ENCODE results near the gene DOCK2. TPM values are rescaled to one million over a fixed set of nuclear protein-coding genes. Genes with fewer than 3 reads are reported as not detected.

Gene DOCK2
- polyA plus RNA-seq, 1 experiment = 1.6 TPM

GRCh38 chr5:169697511-169697890 lies 60.4 kb downstream of the DOCK2 start:
- Histone ChIP-seq H3K27me3 (ENCODE audit: control insufficient read depth, insufficient read depth, low read length) (no peaks in the 10 kb centered on the region), H3K27ac (ENCODE audit: low read depth, low read length) (peak overlapping the region; percentile 39), H3K4me3 (ENCODE audit: low read depth, low read length) (no peak overlapping the region), H3K9me3 (ENCODE audit: control insufficient read depth, insufficient read depth, low read length) (no peaks in the 10 kb centered on the region)
- ChIA-PET CTCF (interaction anchor here (1.3 kb wide), 1 partner anchor 373 kb away, joined by 4 read pairs; no protein-coding TSS in a partner anchor), POLR2A (no interaction called here)
- TF ChIP-seq, protein P1, sequence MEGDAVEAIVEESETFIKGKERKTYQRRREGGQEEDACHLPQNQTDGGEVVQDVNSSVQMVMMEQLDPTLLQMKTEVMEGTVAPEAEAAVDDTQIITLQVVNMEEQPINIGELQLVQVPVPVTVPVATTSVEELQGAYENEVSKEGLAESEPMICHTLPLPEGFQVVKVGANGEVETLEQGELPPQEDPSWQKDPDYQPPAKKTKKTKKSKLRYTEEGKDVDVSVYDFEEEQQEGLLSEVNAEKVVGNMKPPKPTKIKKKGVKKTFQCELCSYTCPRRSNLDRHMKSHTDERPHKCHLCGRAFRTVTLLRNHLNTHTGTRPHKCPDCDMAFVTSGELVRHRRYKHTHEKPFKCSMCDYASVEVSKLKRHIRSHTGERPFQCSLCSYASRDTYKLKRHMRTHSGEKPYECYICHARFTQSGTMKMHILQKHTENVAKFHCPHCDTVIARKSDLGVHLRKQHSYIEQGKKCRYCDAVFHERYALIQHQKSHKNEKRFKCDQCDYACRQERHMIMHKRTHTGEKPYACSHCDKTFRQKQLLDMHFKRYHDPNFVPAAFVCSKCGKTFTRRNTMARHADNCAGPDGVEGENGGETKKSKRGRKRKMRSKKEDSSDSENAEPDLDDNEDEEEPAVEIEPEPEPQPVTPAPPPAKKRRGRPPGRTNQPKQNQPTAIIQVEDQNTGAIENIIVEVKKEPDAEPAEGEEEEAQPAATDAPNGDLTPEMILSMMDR (IDR thresholded peaks at IDR 0.05; ENCODE audit: low read depth, low read length) = no peak
- DNase-seq (ENCODE audit: low read depth, low spot score) = no peak

GRCh38 chr5:169697976-169698375 lies 60.9 kb downstream of the DOCK2 start:
- ChIA-PET POLR2A (no interaction called here), CTCF (interaction anchor here (0.8 to 1.3 kb wide), 2 partner anchors 373 to 402 kb away, joined by 3 to 4 read pairs; no protein-coding TSS in a partner anchor)
- Histone ChIP-seq H3K27me3 (ENCODE audit: control insufficient read depth, insufficient read depth, low read length) (no peaks in the 10 kb centered on the region), H3K27ac (ENCODE audit: low read depth, low read length) (no peak overlapping the region), H3K4me3 (ENCODE audit: low read depth, low read length) (no peak overlapping the region), H3K9me3 (ENCODE audit: control insufficient read depth, insufficient read depth, low read length) (no peaks in the 10 kb centered on the region)
- TF ChIP-seq, protein P1 (IDR thresholded peaks at IDR 0.05; ENCODE audit: low read depth, low read length) = no peak
- DNase-seq (ENCODE audit: low read depth, low spot score) = no peak

GRCh38 chr5:169700611-169701010 lies 63.5 kb downstream of the DOCK2 start:
- Histone ChIP-seq H3K9me3 (ENCODE audit: control insufficient read depth, insufficient read depth, low read length) (no peaks in the 10 kb centered on the region), H3K4me3 (ENCODE audit: low read depth, low read length) (no peak overlapping the region), H3K27ac (ENCODE audit: low read depth, low read length) (no peak overlapping the region), H3K27me3 (ENCODE audit: control insufficient read depth, insufficient read depth, low read length) (no peaks in the 10 kb centered on the region)
- TF ChIP-seq, protein P1 (IDR thresholded peaks at IDR 0.05; ENCODE audit: low read depth, low read length) = no peak
- ChIA-PET POLR2A (no interaction called here), CTCF (interaction anchor here (0.6 to 4.3 kb wide), 12 partner anchors 9 to 371 kb away, joined by 3 to 67 read pairs (median 4); no protein-coding TSS in a partner anchor)
- no peak for DNase-seq (ENCODE audit: low read depth, low spot score)

DNA sequence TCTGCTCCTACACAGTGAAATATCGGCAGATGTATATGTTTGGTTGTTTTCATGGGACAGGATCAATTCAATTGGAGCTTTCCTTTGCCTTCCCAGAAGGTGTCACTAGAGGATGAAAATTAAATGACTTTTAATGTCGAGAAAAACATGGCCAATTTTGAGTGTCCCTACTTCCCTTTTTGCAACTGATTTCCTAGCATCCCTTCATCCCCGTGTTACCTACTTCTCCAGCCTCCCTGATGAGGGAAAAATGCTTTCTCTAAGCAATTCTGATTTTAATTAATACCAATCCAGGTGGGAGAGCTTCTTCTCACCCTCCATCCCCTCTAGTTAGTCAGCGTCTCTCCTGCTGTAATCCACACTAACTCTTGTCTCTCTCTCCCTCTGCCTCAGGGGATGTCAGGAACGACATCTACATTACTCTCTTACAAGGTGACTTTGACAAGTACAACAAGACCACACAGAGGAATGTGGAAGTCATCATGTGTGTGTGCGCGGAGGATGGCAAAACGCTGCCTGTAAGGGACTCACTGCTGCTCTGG lies 64.9 kb downstream of the DOCK2 start:
- no peak overlapping the region for H3K27ac ChIP-seq (ENCODE audit: low read depth, low read length)
- no peak for DNase-seq (ENCODE audit: low read depth, low spot score)
- ChIA-PET CTCF (interaction anchor here (0.6 to 4.3 kb wide), 48 partner anchors 10 to 719 kb away, joined by 3 to 67 read pairs (median 4); no protein-coding TSS in a partner anchor), POLR2A (interaction anchor here (1.0 kb wide), 1 partner anchor 278 kb away, joined by 4 read pairs; the partner anchor contains the start of gene INSYN2B)
- H3K9me3 ChIP-seq (ENCODE audit: control insufficient read depth, insufficient read depth, low read length) = no peaks in the 10 kb centered on the region
- H3K27me3 ChIP-seq (ENCODE audit: control insufficient read depth, insufficient read depth, low read length) = no peaks in the 10 kb centered on the region
- TF ChIP-seq, protein P1 (IDR thresholded peaks at IDR 0.05; ENCODE audit: low read depth, low read length) = peak; percentile 67
- H3K4me3 ChIP-seq (ENCODE audit: low read depth, low read length) = no peak overlapping the region

DNA sequence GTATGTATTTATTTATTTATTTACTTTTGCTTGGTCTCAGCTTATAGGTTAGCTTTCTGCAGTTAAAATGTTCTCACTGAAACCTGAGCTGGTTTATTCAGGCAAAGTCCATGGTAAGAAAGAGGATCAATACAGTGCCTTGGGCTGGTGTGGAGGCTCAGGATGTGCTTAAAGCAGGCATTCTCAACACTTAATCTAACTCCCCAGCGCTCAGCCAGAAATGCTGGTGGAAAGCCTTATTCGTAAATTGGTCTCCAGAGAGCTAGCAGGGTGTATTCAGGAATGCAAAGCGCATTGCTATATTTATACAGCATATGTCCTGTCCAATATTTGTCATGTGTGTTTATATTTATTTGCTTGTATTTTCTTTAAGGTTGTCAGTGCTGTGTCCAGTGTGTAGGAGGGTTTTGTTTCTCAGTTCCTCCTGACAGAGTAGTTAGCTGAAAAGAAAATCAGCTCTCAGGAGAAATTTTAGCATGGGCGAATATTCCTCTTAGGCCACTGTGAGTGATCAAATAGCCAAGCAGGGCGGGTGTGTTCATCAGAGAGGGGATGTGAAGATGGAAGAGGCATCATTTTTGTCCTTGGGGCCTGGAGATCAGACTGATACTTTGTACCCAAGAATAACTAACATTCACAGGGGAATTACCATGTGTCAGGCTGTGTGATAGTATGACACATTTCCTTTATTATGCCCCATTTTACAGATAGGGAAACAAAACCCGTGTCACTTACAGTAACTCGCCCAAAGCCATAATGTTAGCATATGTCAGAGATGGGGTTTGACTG lies 65.8 kb downstream of the DOCK2 start:
- no peak overlapping the region for H3K4me3 ChIP-seq (ENCODE audit: low read depth, low read length)
- H3K27me3 ChIP-seq (ENCODE audit: control insufficient read depth, insufficient read depth, low read length) = no peaks in the 10 kb centered on the region
- ChIA-PET CTCF (interaction anchor here (1.0 to 4.3 kb wide), 17 partner anchors 9 to 372 kb away, joined by 3 to 67 read pairs (median 6); no protein-coding TSS in a partner anchor), POLR2A (interaction anchor here (0.6 kb wide), 1 partner anchor 119 kb away, joined by 3 read pairs; the partner anchor contains the start of gene SPDL1)
- H3K27ac ChIP-seq (ENCODE audit: low read depth, low read length) = no peak overlapping the region
- no peaks in the 10 kb centered on the region for H3K9me3 ChIP-seq (ENCODE audit: control insufficient read depth, insufficient read depth, low read length)
- no peak for DNase-seq (ENCODE audit: low read depth, low spot score)
- TF ChIP-seq, protein P1 (IDR thresholded peaks at IDR 0.05; ENCODE audit: low read depth, low read length) = no peak

Data from AG04450 (cell line).